AG09309 (cell line): ENCODE results near the gene PCLAF.

ENCODE experiments used
- DNase-seq: peaks from one replicate; pipeline ENCODE4 v3.0.0-alpha.2; 2010; ENCODE audit warnings: low read depth
- H3K4me3 ChIP-seq: 2 replicates; pipeline ENCODE4 v1.5.1; 2011; ENCODE audit warnings: mild to moderate bottlenecking, low read depth, low read length, moderate library complexity; ENCODE audit not compliant: control insufficient read depth
- TF ChIP-seq, protein P1 (sequence below): IDR thresholded peaks from 2 replicates; pipeline ENCODE4 v1.5.1; 2011; ENCODE audit warnings: mild to moderate bottlenecking, low read depth, low read length, inconsistent platforms; ENCODE audit not compliant: insufficient read depth, control insufficient read depth; ENCODE audit errors: missing control alignments

The PCLAF gene

DNA sequence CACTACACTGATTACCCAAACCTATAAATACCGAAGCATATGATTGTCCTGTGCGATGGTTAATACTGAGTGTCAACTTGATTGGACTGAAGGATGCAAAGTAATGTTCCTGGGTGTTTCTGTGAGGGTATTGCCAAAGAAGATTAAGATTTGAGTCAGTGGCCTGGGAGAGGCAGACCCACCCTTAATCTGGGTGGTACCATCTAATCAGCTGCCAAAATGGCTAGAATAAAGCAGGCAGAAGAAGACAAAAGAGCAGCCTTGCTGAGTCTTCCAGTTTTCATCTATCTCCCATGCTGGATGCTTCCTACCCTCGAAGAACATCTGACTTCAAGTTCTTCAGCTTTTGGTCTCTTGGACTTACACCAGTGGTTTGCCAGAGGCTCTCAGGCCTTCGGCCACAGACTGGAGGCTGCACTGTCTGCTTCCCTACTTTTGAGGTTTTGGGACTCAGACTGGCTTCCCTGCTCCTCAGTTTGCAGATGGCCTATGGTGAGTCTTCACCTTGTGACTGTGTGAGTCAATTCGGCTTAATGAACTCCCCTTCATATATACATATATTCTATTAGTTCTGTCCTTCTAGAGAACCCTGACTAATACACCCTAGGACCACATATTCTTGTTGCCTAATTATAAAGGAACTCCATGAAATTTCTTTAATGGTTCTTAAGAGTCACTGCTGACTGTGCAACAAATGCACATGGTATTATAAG lies 56.9 kb downstream of the PCLAF start:
- H3K4me3 ChIP-seq, result no peak overlapping the region
- no peak for DNase-seq
- TF ChIP-seq, protein P1, sequence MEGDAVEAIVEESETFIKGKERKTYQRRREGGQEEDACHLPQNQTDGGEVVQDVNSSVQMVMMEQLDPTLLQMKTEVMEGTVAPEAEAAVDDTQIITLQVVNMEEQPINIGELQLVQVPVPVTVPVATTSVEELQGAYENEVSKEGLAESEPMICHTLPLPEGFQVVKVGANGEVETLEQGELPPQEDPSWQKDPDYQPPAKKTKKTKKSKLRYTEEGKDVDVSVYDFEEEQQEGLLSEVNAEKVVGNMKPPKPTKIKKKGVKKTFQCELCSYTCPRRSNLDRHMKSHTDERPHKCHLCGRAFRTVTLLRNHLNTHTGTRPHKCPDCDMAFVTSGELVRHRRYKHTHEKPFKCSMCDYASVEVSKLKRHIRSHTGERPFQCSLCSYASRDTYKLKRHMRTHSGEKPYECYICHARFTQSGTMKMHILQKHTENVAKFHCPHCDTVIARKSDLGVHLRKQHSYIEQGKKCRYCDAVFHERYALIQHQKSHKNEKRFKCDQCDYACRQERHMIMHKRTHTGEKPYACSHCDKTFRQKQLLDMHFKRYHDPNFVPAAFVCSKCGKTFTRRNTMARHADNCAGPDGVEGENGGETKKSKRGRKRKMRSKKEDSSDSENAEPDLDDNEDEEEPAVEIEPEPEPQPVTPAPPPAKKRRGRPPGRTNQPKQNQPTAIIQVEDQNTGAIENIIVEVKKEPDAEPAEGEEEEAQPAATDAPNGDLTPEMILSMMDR, result no peak

GRCh38 chr15:64315216-64315615 lies 66.0 kb downstream of the PCLAF start:
- DNase-seq, result no peak
- TF ChIP-seq, protein P1, result no peak
- H3K4me3 ChIP-seq, result no peak overlapping the region

- H3K4me3 ChIP-seq, result no peak overlapping the region
- TF ChIP-seq, protein P1, result no peak
- DNase-seq, result no peak
Observed at GRCh38 chr15:64314456-64314855, 66.8 kb downstream of the PCLAF start.
